Lower leg skin (tissue), 3 donors: ENCODE measurements around the gene BPIFB1.

ENCODE experiments used
- CTCF ChIP-seq, 3 donors: fragments of 450-650 bp; IDR thresholded peaks; one replicate each; pipeline ENCODE4 v1.5.1; 2016; ENCODE audit warnings: antibody characterized with exemption in 3 of 3, mild to moderate bottlenecking in 3 of 3, moderate library complexity in 2 of 3
- POLR2A ChIP-seq, 2 donors: fragments of 450-650 bp; IDR thresholded peaks; one replicate each; pipeline ENCODE4 v1.6.1; 2016 to 2017; ENCODE audit warnings: antibody characterized with exemption in 2 of 2, mild to moderate bottlenecking in 1 of 2, moderate library complexity in 1 of 2

GRCh38 chr20:33305589-33306057 lies 22.6 kb downstream of the BPIFB1 start:
- TF ChIP-seq CTCF (IDR thresholded peaks at IDR 0.05), result no peak
- TF ChIP-seq POLR2A (IDR thresholded peaks at IDR 0.05), result no peak
